ENCODE data around the gene PPP1R15A. TPM values are rescaled to one million over a fixed set of nuclear protein-coding genes. Genes with fewer than 3 reads are reported as not detected.
"Not testable (repeated sequence)": the region's sequence is repeated elsewhere in the genome, so short reads cannot be mapped to it uniquely, and the experiment has no call there.

PPP1R15A gene
- total RNA-seq, 2 donors from 2014 or later, result 108 to 139 TPM

- peak overlapping the region; percentile 25 for H3K4me3 ChIP-seq
- peaks cover 29 to 44% of the 10 kb centered on the region in 2 donors for H3K4me1 ChIP-seq (ENCODE audit: control insufficient read depth in 1 of 2, low read depth in 2 of 2)
- peak overlapping the region; percentile 69 to 80 for H3K27ac ChIP-seq
- DNase-seq (ENCODE audit: low spot score), result peak; percentile 79
- peaks cover 40% of the 10 kb centered on the region for H3K36me3 ChIP-seq
- ATAC-seq (ENCODE audit: insufficient number of reproducible peaks, low FRiP score, low read depth), result peak; percentile 64
- no peak for TF ChIP-seq CTCF (IDR thresholded peaks at IDR 0.05)
- no peaks in the 10 kb centered on the region for H3K27me3 ChIP-seq (replicated peaks; ENCODE audit: insufficient read depth)
- H3K9me3 ChIP-seq, result no peaks in the 10 kb centered on the region
Observed at GRCh38 chr19:48878196-48879024, 6.2 kb downstream of the PPP1R15A start.

- H3K4me1 ChIP-seq (ENCODE audit: control insufficient read depth in 1 of 2, low read depth in 2 of 2), result peaks cover 29 to 44% of the 10 kb centered on the region in 2 donors
- H3K27me3 ChIP-seq (replicated peaks; ENCODE audit: insufficient read depth), result no peaks in the 10 kb centered on the region
- DNase-seq (ENCODE audit: low spot score), result no peak
- no peak for TF ChIP-seq CTCF (IDR thresholded peaks at IDR 0.05)
- peak overlapping the region; percentile 25 for H3K4me3 ChIP-seq
- no peak for ATAC-seq (ENCODE audit: insufficient number of reproducible peaks, low FRiP score, low read depth)
- H3K27ac ChIP-seq, result peak overlapping the region; percentile 69 to 80
- peaks cover 34% of the 10 kb centered on the region for H3K36me3 ChIP-seq
- H3K9me3 ChIP-seq, result no peaks in the 10 kb centered on the region
Observed at GRCh38 chr19:48879025-48879637, 6.9 kb downstream of the PPP1R15A start.

- peaks cover 29 to 44% of the 10 kb centered on the region in 2 donors for H3K4me1 ChIP-seq (ENCODE audit: control insufficient read depth in 1 of 2, low read depth in 2 of 2)
- peaks cover 30% of the 10 kb centered on the region for H3K36me3 ChIP-seq
- peak overlapping the region; percentile 69 to 80 for H3K27ac ChIP-seq
- not testable (repeated sequence) for H3K4me3 ChIP-seq; DNase-seq (ENCODE audit: low spot score); ATAC-seq (ENCODE audit: insufficient number of reproducible peaks, low FRiP score, low read depth); H3K9me3 ChIP-seq; H3K27me3 ChIP-seq (replicated peaks; ENCODE audit: insufficient read depth)
Observed at GRCh38 chr19:48879696-48880095, 7.5 kb downstream of the PPP1R15A start.

GRCh38 chr19:48881741-48882657 lies 9.8 kb downstream of the PPP1R15A start:
- Histone ChIP-seq H3K27me3 (replicated peaks; ENCODE audit: insufficient read depth) (no peaks in the 10 kb centered on the region), H3K4me1 (ENCODE audit: control insufficient read depth in 1 of 2, low read depth in 2 of 2) (peaks cover 18 to 29% of the 10 kb centered on the region in 2 donors), H3K4me3 (no peak overlapping the region), H3K27ac (peak overlapping the region in 1 of 2 donors; percentile 12), H3K9me3 (no peaks in the 10 kb centered on the region), H3K36me3 (peaks cover 11% of the 10 kb centered on the region)
- DNase-seq (ENCODE audit: low spot score), result no peak
- ATAC-seq (ENCODE audit: insufficient number of reproducible peaks, low FRiP score, low read depth), result peak; percentile 18
- TF ChIP-seq CTCF (IDR thresholded peaks at IDR 0.05), result no peak

- no peak for ATAC-seq (ENCODE audit: insufficient number of reproducible peaks, low FRiP score, low read depth)
- Histone ChIP-seq H3K4me1 (ENCODE audit: control insufficient read depth in 1 of 2, low read depth in 2 of 2) (peaks cover 10 to 12% of the 10 kb centered on the region in 2 donors), H3K9me3 (no peaks in the 10 kb centered on the region), H3K4me3 (no peak overlapping the region), H3K27me3 (replicated peaks; ENCODE audit: insufficient read depth) (no peaks in the 10 kb centered on the region), H3K27ac (no peak overlapping the region), H3K36me3 (no peaks in the 10 kb centered on the region)
- TF ChIP-seq CTCF (IDR thresholded peaks at IDR 0.05), result no peak
- no peak for DNase-seq (ENCODE audit: low spot score)
Observed at GRCh38 chr19:48883726-48884125, 11.5 kb downstream of the PPP1R15A start.

All from thoracic aorta (tissue), 2 donors.